Right atrium auricular region (tissue), 2 donors: ENCODE results near the gene KCNMB3. TPM values are rescaled to one million over a fixed set of nuclear protein-coding genes. Genes with fewer than 3 reads are reported as not detected.

ENCODE experiments used
- DNase-seq: peaks from one replicate; pipeline ENCODE4 v3.0.0-alpha.2; 2019; ENCODE audit warnings: low spot score
- H3K27ac ChIP-seq, 2 donors: fragments of 200-600 bp; sonication (generic); 1 replicate in 1 of 2; 2 replicates in 1 of 2; pipeline ENCODE4 v1.5.1; 2016 to 2019
- H3K27me3 ChIP-seq, 2 donors: fragments of 200-600 bp; sonication (generic); one replicate each; pipeline versions ENCODE4 v1.5.1 to v1.6.0; 2017 to 2019
- H3K36me3 ChIP-seq: fragments of 200-600 bp; sonication (generic); one replicate; pipeline ENCODE4 v1.5.1; 2016
- H3K4me1 ChIP-seq, 2 donors: fragments of 200-600 bp; sonication (generic); one replicate each; pipeline versions ENCODE4 v1.5.1 to v1.6.0; 2017 to 2019
- H3K4me3 ChIP-seq, 2 donors: fragments of 200-600 bp; sonication (generic); 1 replicate in 1 of 2; 2 replicates in 1 of 2; pipeline ENCODE4 v1.5.1; 2017 to 2019; ENCODE audit warnings: mild to moderate bottlenecking in 1 of 2, moderate library complexity in 1 of 2
- H3K9me3 ChIP-seq, 2 donors: fragments of 200-600 bp; sonication (generic); one replicate each; pipeline ENCODE4 v1.5.1; 2019
- CTCF ChIP-seq, 2 donors: fragments of 200-600 bp; sonication (generic); IDR thresholded peaks; one replicate each; pipeline ENCODE4 v1.5.1; 2019; ENCODE audit warnings: antibody characterized with exemption in 2 of 2
- total RNA-seq, 2 donors: library from RNA; depleted of rRNA; stranded (reverse); fragments of >200 nt; gene quantifications; one replicate each; pipeline ENCODE4 v1.1.0, GENCODE V29; 2016

KCNMB3 gene
- total RNA-seq, 2 donors from 2014 or later = 1.1 to 1.6 TPM

GRCh38 chr3:179196098-179196497 lies 54.8 kb downstream of the KCNMB3 start:
- H3K4me3 ChIP-seq = no peak overlapping the region
- H3K27me3 ChIP-seq = no peaks in the 10 kb centered on the region
- H3K27ac ChIP-seq = peak overlapping the region in 1 of 2 donors; percentile 7
- H3K4me1 ChIP-seq = peaks cover 0 to 13% of the 10 kb centered on the region in 2 donors
- no peak for TF ChIP-seq CTCF (IDR thresholded peaks at IDR 0.05)
- DNase-seq = no peak
- H3K36me3 ChIP-seq = no peaks in the 10 kb centered on the region
- H3K9me3 ChIP-seq = no peaks in the 10 kb centered on the region

- H3K9me3 ChIP-seq = no peaks in the 10 kb centered on the region
- no peak for TF ChIP-seq CTCF (IDR thresholded peaks at IDR 0.05)
- peak overlapping the region in 1 of 2 donors; percentile 55 for H3K27ac ChIP-seq
- H3K4me3 ChIP-seq = no peak overlapping the region
- H3K4me1 ChIP-seq = peaks cover 0 to 25% of the 10 kb centered on the region in 2 donors
- H3K27me3 ChIP-seq = no peaks in the 10 kb centered on the region
- H3K36me3 ChIP-seq = no peaks in the 10 kb centered on the region
- no peak for DNase-seq
Observed at GRCh38 chr3:179194931-179195330, 56.0 kb downstream of the KCNMB3 start.

Other genes with a start within 250 kb of the KCNMB3 start
- 10 to 100 TPM in 1 of 2 donors, 1 to 10 TPM in 1; 8.5 to 12.6 TPM for gene ZMAT3, start 179.3 kb downstream of the KCNMB3 start, total RNA-seq
- 10 to 100 TPM; 15.5 to 17.2 TPM for gene PIK3CA, start 102.8 kb downstream of the KCNMB3 start, total RNA-seq
- gene ZNF639, start 71.9 kb upstream of the KCNMB3 start, total RNA-seq = 10 to 100 TPM; 46.4 to 47.2 TPM
- gene MFN1, start 96.6 kb upstream of the KCNMB3 start, total RNA-seq = 10 to 100 TPM; 30.5 to 68.0 TPM
- gene GNB4, start 200.4 kb upstream of the KCNMB3 start, total RNA-seq = 10 to 100 TPM; 11.7 to 36.0 TPM